Measurements from ENCODE around the gene CAMK4.

- TF ChIP-seq CTCF (IDR thresholded peaks at IDR 0.05; ENCODE audit: low read depth, low read length, poor library complexity, severe bottlenecking) = no peak
- TF ChIP-seq EZH2phosphoT487 (IDR thresholded peaks at IDR 0.05; ENCODE audit: borderline replicate concordance, low read length) = no peak
Observed at GRCh38 chr5:111187079-111187478, 37.1 kb upstream of the CAMK4 start.
